ENCODE results near the gene PLS3.
"Not testable (repeated sequence)": the region's sequence is repeated elsewhere in the genome, so short reads cannot be mapped to it uniquely, and the experiment has no call there.

Gene PLS3

DNA sequence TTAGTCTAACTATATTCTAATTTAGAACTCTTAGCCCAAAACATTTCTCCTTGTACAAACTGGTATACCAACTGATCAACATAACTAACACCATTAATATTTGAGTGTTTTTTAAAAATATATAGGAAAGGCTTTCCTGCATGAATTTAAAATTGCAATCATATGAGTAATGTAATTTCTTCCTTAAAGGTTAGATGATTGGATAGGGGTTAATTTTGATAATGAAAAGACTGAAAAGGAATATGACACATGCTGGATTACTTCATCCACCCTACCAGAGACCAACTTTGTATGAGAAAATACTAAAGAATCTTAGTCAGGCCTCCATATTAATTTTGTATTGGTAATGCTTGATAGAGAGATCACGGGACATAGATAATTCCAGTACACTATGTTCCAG lies 25.1 kb upstream of the PLS3 start:
- no peaks in the 10 kb centered on the region for H3K27me3 ChIP-seq (ENCODE audit: low read length)
- H3K4me2 ChIP-seq (ENCODE audit: low read depth, low read length, poor library complexity, severe bottlenecking): no peak overlapping the region
- no peaks in the 10 kb centered on the region for H3K9me2 ChIP-seq (replicated peaks; ENCODE audit: insufficient read depth, low read length)
- no peaks in the 10 kb centered on the region for H3K79me2 ChIP-seq (ENCODE audit: insufficient read depth, low read length)
- TF ChIP-seq EZH2phosphoT487 (conservative IDR thresholded peaks at IDR 0.05; ENCODE audit: low read length) (no peak), CTCF (IDR thresholded peaks at IDR 0.05; ENCODE audit: insufficient read depth, low read length, poor library complexity, severe bottlenecking) (no peak)
- no peaks in the 10 kb centered on the region for H3K9me3 ChIP-seq (ENCODE audit: insufficient read depth, low read length)
- no peaks in the 10 kb centered on the region for H3F3A ChIP-seq (ENCODE audit: insufficient read depth)
- no peaks in the 10 kb centered on the region for H3K36me3 ChIP-seq (ENCODE audit: low read length)
- H3K9ac ChIP-seq (ENCODE audit: low read length): no peak overlapping the region
- no peak overlapping the region for H3K27ac ChIP-seq (ENCODE audit: low read depth, low read length)
- H3K4me3 ChIP-seq (ENCODE audit: insufficient read depth, low read length, poor library complexity, severe bottlenecking): no peak overlapping the region
- no peak overlapping the region for H2AFZ ChIP-seq (ENCODE audit: low read depth, low read length, severe bottlenecking)
- H4K20me1 ChIP-seq (ENCODE audit: low read depth, low read length): no peaks in the 10 kb centered on the region

DNA sequence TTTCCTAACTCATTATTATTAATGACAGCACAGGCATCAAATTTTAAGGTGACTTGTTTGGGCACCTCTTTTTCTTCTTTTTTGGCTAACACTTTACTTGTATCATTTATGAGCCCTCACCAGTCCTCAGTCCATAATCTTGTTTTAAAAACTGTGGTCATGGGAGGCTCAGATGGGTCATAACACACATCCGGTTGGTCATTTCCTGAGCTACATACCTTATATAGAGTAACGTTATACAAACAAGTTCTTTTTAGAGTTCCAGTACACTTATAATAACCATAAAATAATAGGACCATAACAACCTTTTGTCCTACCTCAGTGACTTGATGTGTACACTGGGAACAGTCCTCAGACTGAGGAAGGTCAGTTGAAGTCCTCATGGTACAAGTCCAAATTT lies 21.1 kb upstream of the PLS3 start:
- Histone ChIP-seq H2AFZ (ENCODE audit: low read depth, low read length, severe bottlenecking) (no peak overlapping the region), H3K36me3 (ENCODE audit: low read length) (no peaks in the 10 kb centered on the region), H3K27me3 (ENCODE audit: low read length) (no peaks in the 10 kb centered on the region), H3K4me3 (ENCODE audit: insufficient read depth, low read length, poor library complexity, severe bottlenecking) (no peak overlapping the region), H3K4me2 (ENCODE audit: low read depth, low read length, poor library complexity, severe bottlenecking) (no peak overlapping the region), H4K20me1 (ENCODE audit: low read depth, low read length) (no peaks in the 10 kb centered on the region), H3K79me2 (ENCODE audit: insufficient read depth, low read length) (no peaks in the 10 kb centered on the region), H3K9ac (ENCODE audit: low read length) (no peak overlapping the region), H3K9me2 (replicated peaks; ENCODE audit: insufficient read depth, low read length) (no peaks in the 10 kb centered on the region), H3K9me3 (ENCODE audit: insufficient read depth, low read length) (no peaks in the 10 kb centered on the region), H3F3A (ENCODE audit: insufficient read depth) (no peaks in the 10 kb centered on the region), H3K27ac (ENCODE audit: low read depth, low read length) (no peak overlapping the region)
- TF ChIP-seq CTCF (IDR thresholded peaks at IDR 0.05; ENCODE audit: insufficient read depth, low read length, poor library complexity, severe bottlenecking): no peak
- no peak for TF ChIP-seq EZH2phosphoT487 (conservative IDR thresholded peaks at IDR 0.05; ENCODE audit: low read length)

- H3K4me3 ChIP-seq (ENCODE audit: insufficient read depth, low read length, poor library complexity, severe bottlenecking); H3K9ac ChIP-seq (ENCODE audit: low read length); H3K4me2 ChIP-seq (ENCODE audit: low read depth, low read length, poor library complexity, severe bottlenecking); H3K79me2 ChIP-seq (ENCODE audit: insufficient read depth, low read length); H2AFZ ChIP-seq (ENCODE audit: low read depth, low read length, severe bottlenecking); H3K27ac ChIP-seq (ENCODE audit: low read depth, low read length); H3K27me3 ChIP-seq (ENCODE audit: low read length); H3K9me2 ChIP-seq (replicated peaks; ENCODE audit: insufficient read depth, low read length); H3K36me3 ChIP-seq (ENCODE audit: low read length); H3F3A ChIP-seq (ENCODE audit: insufficient read depth); H4K20me1 ChIP-seq (ENCODE audit: low read depth, low read length); H3K9me3 ChIP-seq (ENCODE audit: insufficient read depth, low read length): not testable (repeated sequence)
These were observed 19.9 kb upstream of the PLS3 start for GRCh38 chrX:115541045-115541444.

GRCh38 chrX:115547448-115547847 lies 13.5 kb upstream of the PLS3 start:
- no peak overlapping the region for H2AFZ ChIP-seq (ENCODE audit: low read depth, low read length, severe bottlenecking)
- TF ChIP-seq CTCF (IDR thresholded peaks at IDR 0.05; ENCODE audit: insufficient read depth, low read length, poor library complexity, severe bottlenecking) (no peak), EZH2phosphoT487 (conservative IDR thresholded peaks at IDR 0.05; ENCODE audit: low read length) (no peak)
- H3K27ac ChIP-seq (ENCODE audit: low read depth, low read length): no peak overlapping the region
- no peak overlapping the region for H3K9ac ChIP-seq (ENCODE audit: low read length)
- H3K36me3 ChIP-seq (ENCODE audit: low read length): no peaks in the 10 kb centered on the region
- no peak overlapping the region for H3K4me3 ChIP-seq (ENCODE audit: insufficient read depth, low read length, poor library complexity, severe bottlenecking)
- no peaks in the 10 kb centered on the region for H3K27me3 ChIP-seq (ENCODE audit: low read length)
- H3K9me3 ChIP-seq (ENCODE audit: insufficient read depth, low read length): no peaks in the 10 kb centered on the region
- no peak overlapping the region for H3K4me2 ChIP-seq (ENCODE audit: low read depth, low read length, poor library complexity, severe bottlenecking)
- no peaks in the 10 kb centered on the region for H3F3A ChIP-seq (ENCODE audit: insufficient read depth)
- no peaks in the 10 kb centered on the region for H3K79me2 ChIP-seq (ENCODE audit: insufficient read depth, low read length)
- H4K20me1 ChIP-seq (ENCODE audit: low read depth, low read length): no peaks in the 10 kb centered on the region
- no peaks in the 10 kb centered on the region for H3K9me2 ChIP-seq (replicated peaks; ENCODE audit: insufficient read depth, low read length)
